Endodermal cell (in vitro differentiated cells): ENCODE results near the gene MYOZ1. TPM values are rescaled to one million over a fixed set of nuclear protein-coding genes. Genes with fewer than 3 reads are reported as not detected.
A peak's percentile ranks its signal among the peaks of the same experiment; 100 is the strongest.

Experiments
- DNase-seq: peaks from one replicate; pipeline ENCODE4 v3.0.0-alpha.2; 2017
- H3K27ac ChIP-seq: 2 replicates; pipeline ENCODE4 v1.5.1; 2013; ENCODE audit warnings: mild to moderate bottlenecking, low read depth, low read length, moderate library complexity
- H3K27me3 ChIP-seq: 2 replicates; pipeline ENCODE4 v1.6.1; 2013; ENCODE audit warnings: mild to moderate bottlenecking, low read length, moderate library complexity; ENCODE audit not compliant: insufficient read depth, control insufficient read depth, poor library complexity, severe bottlenecking
- H3K36me3 ChIP-seq: 2 replicates; pipeline ENCODE4 v1.7.0; 2013; ENCODE audit warnings: mild to moderate bottlenecking, low read length, moderate library complexity; ENCODE audit not compliant: control insufficient read depth, insufficient read depth
- H3K4me1 ChIP-seq: one replicate; pipeline ENCODE4 v1.7.0; 2013; ENCODE audit warnings: low read length; ENCODE audit not compliant: control insufficient read depth, insufficient read depth
- H3K4me3 ChIP-seq: 2 replicates; pipeline ENCODE4 v1.5.1; 2013; ENCODE audit warnings: mild to moderate bottlenecking, low read length, moderate library complexity
- H3K9ac ChIP-seq: 2 replicates; pipeline ENCODE4 v1.6.1; 2013; ENCODE audit warnings: mild to moderate bottlenecking, low read length, moderate library complexity; ENCODE audit not compliant: poor library complexity, severe bottlenecking; ENCODE audit errors: extremely low read depth
- H3K9me3 ChIP-seq: 2 replicates; pipeline ENCODE4 v1.6.1; 2013; ENCODE audit warnings: mild to moderate bottlenecking, low read length, moderate library complexity; ENCODE audit not compliant: control insufficient read depth
- H3K27ac Mint-ChIP-seq: 2 replicates; pipeline ENCODE4 v1.8.0; 2020; ENCODE audit warnings: mixed read lengths
- H3K27me3 Mint-ChIP-seq: 2 replicates; pipeline ENCODE4 v1.8.0; 2021; ENCODE audit warnings: mild to moderate bottlenecking, mixed read lengths; ENCODE audit not compliant: insufficient read depth
- H3K36me3 Mint-ChIP-seq: 2 replicates; pipeline ENCODE4 v1.8.0; 2020; ENCODE audit warnings: low read depth, mixed read lengths
- H3K4me1 Mint-ChIP-seq: 2 replicates; pipeline ENCODE4 v1.8.0; 2020; ENCODE audit warnings: mixed read lengths
- H3K4me3 Mint-ChIP-seq: 2 replicates; pipeline ENCODE4 v1.8.0; 2020; ENCODE audit warnings: mild to moderate bottlenecking, moderate library complexity, mixed read lengths
- H3K9me3 Mint-ChIP-seq: 2 replicates; pipeline ENCODE4 v1.8.0; 2020; ENCODE audit warnings: mild to moderate bottlenecking, mixed read lengths
- CTCF ChIP-seq: fragments of 200-600 bp; sonication (generic); conservative IDR thresholded peaks from 2 replicates; pipeline ENCODE4 v1.5.0; 2021; ENCODE audit warnings: antibody characterized with exemption, mild to moderate bottlenecking
- WGBS, 2 experiments: methylation state at CpG; one replicate each; pipeline versions ENCODE4 v1.1.5 to v1.1.7; 2013; ENCODE audit warnings: missing lambda C conversion rate in 2 of 2, mixed read lengths in 1 of 2; ENCODE audit not compliant: insufficient coverage in 1 of 2, insufficient read length in 1 of 2; 5-methylcytosine and 5-hydroxymethylcytosine counted together
- total RNA-seq, 2 donors: library from RNA; stranded (reverse); fragmentation: NEBNext Ultra II Directional in 1 of 2; extraction: Animal tissue kit (Norgen Biotek cat#: 25700) in 1 of 2; gene quantifications; 2 replicates in 1 of 2; 3 replicates in 1 of 2; pipeline ENCODE4 v1.2.1, GENCODE V29; 2021

MYOZ1 gene
- total RNA-seq, 2 donors from 2014 or later: 1.6 to 2.4 TPM

- H3K27me3 Mint-ChIP-seq: no peaks in the 10 kb centered on the region
- no peak overlapping the region for H3K4me3 Mint-ChIP-seq
- Histone ChIP-seq H3K36me3 (no peaks in the 10 kb centered on the region), H3K4me1 (peaks cover 5% of the 10 kb centered on the region), H3K27me3 (no peaks in the 10 kb centered on the region), H3K9me3 (no peaks in the 10 kb centered on the region), H3K27ac (no peak overlapping the region), H3K4me3 (no peak overlapping the region), H3K9ac (no peak overlapping the region)
- no peaks in the 10 kb centered on the region for H3K9me3 Mint-ChIP-seq
- no peak for DNase-seq
- H3K27ac Mint-ChIP-seq: no peak overlapping the region
- no peak for TF ChIP-seq CTCF
- WGBS, 2 experiments: 88 to 91% methylated on average over 7 to 11 of the region's 11 CpGs
- H3K36me3 Mint-ChIP-seq: no peaks in the 10 kb centered on the region
- H3K4me1 Mint-ChIP-seq: peaks cover 21% of the 10 kb centered on the region
These were observed 11.9 kb upstream of the MYOZ1 start for GRCh38 chr10:73653195-73653594.

GRCh38 chr10:73650537-73651331 lies 9.5 kb upstream of the MYOZ1 start:
- Histone ChIP-seq H3K27ac (no peak overlapping the region), H3K4me1 (peaks cover 9% of the 10 kb centered on the region), H3K36me3 (no peaks in the 10 kb centered on the region), H3K4me3 (no peak overlapping the region), H3K9me3 (no peaks in the 10 kb centered on the region), H3K27me3 (no peaks in the 10 kb centered on the region), H3K9ac (no peak overlapping the region)
- H3K27ac Mint-ChIP-seq: no peak overlapping the region
- TF ChIP-seq CTCF: no peak
- H3K27me3 Mint-ChIP-seq: no peaks in the 10 kb centered on the region
- 93 to 96% methylated on average over 3 to 5 of the region's 5 CpGs for WGBS, 2 experiments
- no peaks in the 10 kb centered on the region for H3K9me3 Mint-ChIP-seq
- peaks cover 32% of the 10 kb centered on the region for H3K4me1 Mint-ChIP-seq
- DNase-seq: no peak
- no peak overlapping the region for H3K4me3 Mint-ChIP-seq
- no peaks in the 10 kb centered on the region for H3K36me3 Mint-ChIP-seq

DNA sequence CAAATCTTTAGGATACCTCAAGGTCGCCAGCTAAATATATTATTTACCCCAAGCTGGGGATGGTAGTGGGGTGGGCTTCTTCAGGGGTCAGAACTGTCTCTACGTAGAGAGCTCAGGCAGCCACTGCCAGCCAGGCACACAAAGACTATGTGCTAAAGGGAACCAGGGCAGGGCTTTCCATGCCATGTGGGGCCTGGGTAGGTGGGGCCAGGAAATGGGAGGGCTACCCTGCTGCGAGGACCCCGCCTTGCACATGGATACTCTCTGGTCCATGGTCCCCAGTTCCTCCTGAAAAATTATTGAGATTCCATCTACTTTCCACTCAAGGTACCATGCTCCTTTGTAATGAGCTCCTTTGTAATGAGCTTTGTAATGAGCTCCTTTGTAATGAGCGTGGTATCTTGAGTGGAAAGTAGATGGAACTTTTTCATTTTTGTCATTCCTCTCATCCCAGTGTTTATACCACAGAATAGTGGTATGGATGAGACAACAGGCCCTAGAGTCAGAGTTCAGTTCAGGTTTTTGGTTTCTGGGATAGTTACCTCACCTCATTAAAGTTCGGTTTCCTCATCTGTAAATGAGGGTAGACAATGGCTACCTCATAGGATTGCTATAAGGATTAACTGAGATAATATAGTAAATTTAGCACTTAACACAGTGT lies 8.7 kb upstream of the MYOZ1 start:
- TF ChIP-seq CTCF: no peak
- Mint-ChIP-seq H3K9me3 (no peaks in the 10 kb centered on the region), H3K27me3 (peaks cover 6% of the 10 kb centered on the region), H3K36me3 (no peaks in the 10 kb centered on the region), H3K27ac (peak overlapping the region; percentile 0), H3K4me3 (no peak overlapping the region), H3K4me1 (peaks cover 34% of the 10 kb centered on the region)
- Histone ChIP-seq H3K4me3 (peak overlapping the region; percentile 34), H3K27ac (no peak overlapping the region), H3K27me3 (no peaks in the 10 kb centered on the region), H3K4me1 (peaks cover 9% of the 10 kb centered on the region), H3K36me3 (no peaks in the 10 kb centered on the region), H3K9ac (no peak overlapping the region), H3K9me3 (no peaks in the 10 kb centered on the region)
- WGBS, 2 experiments: 94 to 100% methylated on average over 3 to 6 of the region's 6 CpGs
- no peak for DNase-seq
